Sigmoid colon (tissue), 7 donors: ENCODE measurements around the gene MCF2L. TPM values are rescaled to one million over a fixed set of nuclear protein-coding genes. Genes with fewer than 3 reads are reported as not detected.

Source experiments
- DNase-seq: peaks from one replicate; pipeline ENCODE4 v3.0.0-alpha.2; 2019
- H3K27ac ChIP-seq, 4 donors: fragments of 200-600 bp; sonication (generic); one replicate each; pipeline ENCODE4 v1.5.1; 2016 to 2019; ENCODE audit warnings: mild to moderate bottlenecking in 1 of 4
- H3K27me3 ChIP-seq, 3 donors: fragments of 200-600 bp; sonication (generic); one replicate each; pipeline ENCODE4 v1.5.1; 2019; ENCODE audit warnings: mild to moderate bottlenecking in 1 of 3
- H3K36me3 ChIP-seq, 4 donors: fragments of 200-600 bp; sonication (generic); one replicate each; pipeline ENCODE4 v1.5.1; 2016 to 2019
- H3K4me1 ChIP-seq, 4 donors: fragments of 200-600 bp; sonication (generic); one replicate each; pipeline ENCODE4 v1.5.1; 2017 to 2019
- H3K4me3 ChIP-seq, 4 donors: fragments of 200-600 bp; sonication (generic); one replicate each; pipeline ENCODE4 v1.5.1; 2017 to 2019; ENCODE audit warnings: mild to moderate bottlenecking in 2 of 4, moderate library complexity in 1 of 4
- H3K9me3 ChIP-seq, 4 donors: fragments of 200-600 bp in 3 of 4; sonication (generic) in 3 of 4; one replicate each; pipeline versions ENCODE4 v1.5.1 to v1.6.1; 2013 to 2019
- EP300 ChIP-seq, 4 donors: sonication (generic); formaldehyde crosslinking; IDR thresholded peaks; one replicate each; pipeline ENCODE4 v1.6.1; 2017; ENCODE audit warnings: antibody characterized with exemption in 4 of 4
- POLR2A ChIP-seq, 2 donors: fragments of 450-650 bp; IDR thresholded peaks; one replicate each; pipeline ENCODE4 v1.6.1; 2016; ENCODE audit warnings: antibody characterized with exemption in 2 of 2, mild to moderate bottlenecking in 2 of 2, moderate library complexity in 2 of 2
- POLR2AphosphoS5 ChIP-seq, 4 donors: sonication (generic); formaldehyde crosslinking; IDR thresholded peaks; one replicate each; pipeline ENCODE4 v1.6.1; 2017; ENCODE audit warnings: antibody characterized with exemption in 4 of 4
- WGBS, 2 donors: extraction: QIAGEN DNeasy Blood & Tissue Kit; methylation state at CpG; one replicate each; pipeline ENCODE4 v1.1.7; 2013; 5-methylcytosine and 5-hydroxymethylcytosine counted together
- intact Hi-C: fragments of 100-400 bp; cut with DNase I; formaldehyde crosslinking; loops from one replicate; pipeline ENCODE4 v1.15.1; 2023
- polyA plus RNA-seq, 3 donors: library from polyadenylated mRNA; stranded (reverse); fragments of 200-250 nt; gene quantifications; one replicate each; pipeline ENCODE4 v1.2.3, GENCODE V29; 2013
- total RNA-seq, 4 donors: library from RNA; depleted of rRNA; stranded (reverse); fragments of >200 nt; gene quantifications; one replicate each; pipeline ENCODE4 v1.1.0, GENCODE V29; 2016
- TF ChIP-seq, protein P1 (sequence below), 4 experiments: fragments of 450-650 bp in 3 of 4; fragments of 200-600 bp in 1 of 4; IDR thresholded peaks; one replicate each; pipeline ENCODE4 v1.5.1; 2016 to 2019; ENCODE audit warnings: antibody characterized with exemption in 4 of 4, mild to moderate bottlenecking in 3 of 4, moderate library complexity in 2 of 4
- donor health status: healthy with polysubstance abuse.
- donor health status: Bipolar disorder and iron deficiency.
- donor health status: healthy.

The MCF2L gene
- total and polyA plus RNA-seq, 7 donors: 7.5 to 59.9 (median 20.2) TPM

DNA sequence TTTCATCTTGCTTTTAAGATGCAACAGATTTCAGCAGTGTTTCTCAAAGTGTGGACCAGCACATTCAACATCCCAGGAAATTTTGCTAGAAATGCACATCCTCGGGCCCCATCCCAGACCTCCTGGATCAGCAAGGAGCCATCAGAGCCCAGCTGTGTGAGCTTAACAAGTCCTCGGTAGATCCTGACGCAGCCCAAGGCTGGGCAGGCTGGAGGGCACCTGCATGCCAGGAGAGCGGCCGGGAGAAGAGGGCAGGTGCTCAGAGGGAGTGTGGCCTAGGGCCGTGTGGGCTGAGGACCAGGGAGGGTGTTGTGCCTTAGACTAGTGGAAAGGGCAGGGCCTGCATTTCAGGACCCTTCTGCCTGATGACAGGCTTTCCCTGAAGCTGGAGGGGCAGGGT lies 2.2 kb upstream of the MCF2L start:
- Histone ChIP-seq H3K36me3 (no peaks in the 10 kb centered on the region), H3K27me3 (peaks cover 27 to 69% (median 61%) of the 10 kb centered on the region in 3 donors), H3K4me1 (peaks cover 0 to 21% (median 15%) of the 10 kb centered on the region in 4 donors), H3K9me3 (no peaks in the 10 kb centered on the region), H3K4me3 (no peak overlapping the region), H3K27ac (no peak overlapping the region)
- DNase-seq: peak; percentile 32
- no peak for TF ChIP-seq POLR2AphosphoS5 (IDR thresholded peaks at IDR 0.05)
- TF ChIP-seq, protein P1, sequence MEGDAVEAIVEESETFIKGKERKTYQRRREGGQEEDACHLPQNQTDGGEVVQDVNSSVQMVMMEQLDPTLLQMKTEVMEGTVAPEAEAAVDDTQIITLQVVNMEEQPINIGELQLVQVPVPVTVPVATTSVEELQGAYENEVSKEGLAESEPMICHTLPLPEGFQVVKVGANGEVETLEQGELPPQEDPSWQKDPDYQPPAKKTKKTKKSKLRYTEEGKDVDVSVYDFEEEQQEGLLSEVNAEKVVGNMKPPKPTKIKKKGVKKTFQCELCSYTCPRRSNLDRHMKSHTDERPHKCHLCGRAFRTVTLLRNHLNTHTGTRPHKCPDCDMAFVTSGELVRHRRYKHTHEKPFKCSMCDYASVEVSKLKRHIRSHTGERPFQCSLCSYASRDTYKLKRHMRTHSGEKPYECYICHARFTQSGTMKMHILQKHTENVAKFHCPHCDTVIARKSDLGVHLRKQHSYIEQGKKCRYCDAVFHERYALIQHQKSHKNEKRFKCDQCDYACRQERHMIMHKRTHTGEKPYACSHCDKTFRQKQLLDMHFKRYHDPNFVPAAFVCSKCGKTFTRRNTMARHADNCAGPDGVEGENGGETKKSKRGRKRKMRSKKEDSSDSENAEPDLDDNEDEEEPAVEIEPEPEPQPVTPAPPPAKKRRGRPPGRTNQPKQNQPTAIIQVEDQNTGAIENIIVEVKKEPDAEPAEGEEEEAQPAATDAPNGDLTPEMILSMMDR (IDR thresholded peaks at IDR 0.05): no peak
- TF ChIP-seq EP300 (IDR thresholded peaks at IDR 0.05): no peak
- TF ChIP-seq POLR2A (IDR thresholded peaks at IDR 0.05): no peak
- 93% methylated on average over 6 of the region's 6 CpGs for WGBS, 2 donors
- intact Hi-C loops: no loop called here

DNA sequence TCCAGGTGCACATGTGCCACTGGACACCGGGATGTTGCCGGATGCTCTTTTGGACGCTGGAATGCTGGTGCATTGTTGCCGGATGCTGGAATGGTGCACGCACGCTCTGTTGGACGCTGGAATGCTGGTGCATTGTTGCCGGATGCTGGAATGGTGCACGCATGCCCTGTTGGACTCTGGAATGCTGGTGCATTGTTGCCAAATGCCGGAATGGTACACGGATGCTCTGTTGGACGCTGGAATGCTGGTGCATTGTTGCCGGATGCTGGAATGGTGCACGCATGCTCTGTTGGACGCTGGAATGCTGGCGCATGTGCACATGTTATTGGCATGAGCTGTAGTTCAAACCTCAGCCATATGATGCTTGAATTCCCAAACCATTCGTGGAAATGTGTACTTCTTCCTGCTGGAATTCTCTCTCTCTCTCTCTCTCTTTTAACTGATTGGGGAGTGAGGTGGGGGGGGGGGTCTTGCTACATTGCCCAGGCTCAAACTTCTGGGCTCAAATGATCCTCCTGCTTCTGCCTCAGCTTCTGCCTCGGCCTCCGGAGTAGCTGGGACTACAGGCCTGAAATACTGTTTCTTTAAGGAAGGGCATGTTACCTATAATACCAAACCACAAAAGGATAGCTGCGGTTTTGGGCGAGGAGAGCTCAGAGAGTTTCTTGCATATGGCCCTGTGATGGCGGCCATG lies 1.2 kb upstream of the MCF2L start:
- 69 to 79% methylated on average over 22 of the region's 22 CpGs for whole genome bisulfite sequencing, 2 donors
- peaks cover 27 to 70% (median 62%) of the 10 kb centered on the region in 3 donors for H3K27me3 ChIP-seq
- no peak overlapping the region for H3K4me3 ChIP-seq
- peaks cover 0 to 21% (median 15%) of the 10 kb centered on the region in 4 donors for H3K4me1 ChIP-seq
- TF ChIP-seq EP300 (IDR thresholded peaks at IDR 0.05): no peak
- H3K36me3 ChIP-seq: no peaks in the 10 kb centered on the region
- intact Hi-C loops: no loop called here
- H3K27ac ChIP-seq: no peak overlapping the region
- DNase-seq: peak; percentile 25
- H3K9me3 ChIP-seq: no peaks in the 10 kb centered on the region

DNA sequence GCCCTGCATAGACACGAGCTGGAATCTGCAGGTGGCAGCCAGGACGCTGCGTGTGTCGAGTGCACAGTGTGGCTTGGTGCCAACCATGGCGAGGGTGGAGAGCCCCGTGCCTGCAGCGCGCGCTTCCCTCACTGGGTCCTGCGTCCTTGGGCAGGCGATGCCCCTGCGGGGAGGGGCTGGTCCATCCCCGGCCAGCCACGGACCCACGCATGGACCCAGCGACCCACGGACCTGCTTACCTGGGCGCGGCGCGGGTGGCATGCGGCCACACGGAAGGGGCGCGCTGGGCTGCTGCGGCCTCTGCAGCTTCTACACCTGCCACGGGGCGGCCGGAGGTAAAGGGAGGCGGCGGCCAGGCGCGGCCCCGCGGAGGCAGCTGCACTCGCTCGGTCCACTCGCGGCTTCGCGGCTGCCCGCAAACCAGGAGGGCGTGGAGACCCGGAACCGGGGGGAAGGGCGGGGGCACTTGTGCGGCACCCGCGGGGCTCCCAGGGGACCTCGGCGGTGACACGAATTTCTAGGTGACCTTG lies 569 bp upstream of the MCF2L start:
- peak; percentile 64 for DNase-seq
- TF ChIP-seq POLR2A (IDR thresholded peaks at IDR 0.05) (no peak), EP300 (IDR thresholded peaks at IDR 0.05) (no peak), POLR2AphosphoS5 (IDR thresholded peaks at IDR 0.05) (no peak)
- TF ChIP-seq, protein P1 (IDR thresholded peaks at IDR 0.05): no peak
- Histone ChIP-seq H3K4me1 (peaks cover 0 to 21% (median 15%) of the 10 kb centered on the region in 4 donors), H3K27ac (peak overlapping the region in 3 of 4 donors; percentile 26 to 37 (median 28)), H3K9me3 (no peaks in the 10 kb centered on the region), H3K27me3 (peaks cover 27 to 70% (median 62%) of the 10 kb centered on the region in 3 donors), H3K36me3 (no peaks in the 10 kb centered on the region), H3K4me3 (peak overlapping the region in 3 of 4 donors; percentile 34 to 48 (median 47))
- 2 to 3% methylated on average over 52 of the region's 52 CpGs for WGBS, 2 donors
- intact Hi-C loops: no loop called here

DNA sequence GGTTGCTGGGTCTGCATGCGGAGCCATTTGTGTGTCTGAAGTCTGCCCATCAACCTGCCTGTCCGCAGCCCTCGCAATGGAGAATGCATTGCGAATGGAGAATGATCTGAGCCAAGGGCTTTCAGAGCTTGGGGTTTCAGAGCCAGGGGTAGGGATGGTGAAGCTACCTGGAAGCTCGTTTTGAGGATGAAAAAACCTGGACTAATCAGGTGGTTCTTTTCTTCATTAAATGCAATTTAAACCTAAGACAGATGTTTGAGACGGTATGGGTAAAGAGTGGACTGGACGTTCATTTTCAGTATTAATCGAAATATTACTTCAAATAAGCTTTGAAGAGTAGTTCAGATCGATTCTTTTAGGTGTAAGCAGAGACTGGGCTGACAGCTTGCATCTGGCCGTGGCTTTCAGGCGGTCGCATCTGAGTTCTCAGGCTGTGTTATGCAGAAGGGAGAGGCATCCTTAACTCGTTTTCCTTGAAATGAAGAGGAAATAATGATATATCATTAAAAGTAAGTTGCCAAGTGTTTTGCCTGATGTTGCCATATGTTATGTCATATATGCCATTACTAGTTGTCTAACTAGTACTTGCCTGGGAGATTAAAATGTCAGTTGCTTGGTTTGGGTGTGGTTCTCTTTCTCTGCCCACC lies 801 bp downstream of the MCF2L start:
- intact Hi-C loops: no loop called here
- 38 to 47% methylated on average over 13 of the region's 13 CpGs for WGBS, 2 donors
- peak overlapping the region in 1 of 4 donors; percentile 43 for H3K27ac ChIP-seq
- DNase-seq: peak; percentile 17
- peak overlapping the region in 3 of 4 donors; percentile 34 to 48 (median 47) for H3K4me3 ChIP-seq
- TF ChIP-seq, protein P1 (IDR thresholded peaks at IDR 0.05): no peak
- TF ChIP-seq POLR2A (IDR thresholded peaks at IDR 0.05) (no peak), EP300 (IDR thresholded peaks at IDR 0.05) (no peak), POLR2AphosphoS5 (IDR thresholded peaks at IDR 0.05) (no peak)
- H3K36me3 ChIP-seq: no peaks in the 10 kb centered on the region
- H3K4me1 ChIP-seq: peaks cover 0 to 21% (median 15%) of the 10 kb centered on the region in 4 donors
- no peaks in the 10 kb centered on the region for H3K9me3 ChIP-seq
- peaks cover 27 to 70% (median 62%) of the 10 kb centered on the region in 3 donors for H3K27me3 ChIP-seq
